H9 (cell line): ENCODE results near the gene WBP1L. TPM values are rescaled to one million over a fixed set of nuclear protein-coding genes. Genes with fewer than 3 reads are reported as not detected.
A peak's percentile ranks its signal among the peaks of the same experiment; 100 is the strongest.

Experiments used
- DNase-seq: peaks from one replicate; pipeline ENCODE4 v3.0.0-alpha.2; 2017
- H2AFZ ChIP-seq: one replicate; pipeline ENCODE4 v1.6.1; 2013; ENCODE audit warnings: mild to moderate bottlenecking, low read length, control low read depth, moderate library complexity
- H2AK5ac ChIP-seq: 2 replicates; pipeline ENCODE4 v1.6.1; 2013; ENCODE audit warnings: low read length, control low read depth, mixed read lengths; ENCODE audit not compliant: insufficient read length
- H2BK120ac ChIP-seq: one replicate; pipeline ENCODE4 v1.6.1; 2013; ENCODE audit warnings: low read depth, mild to moderate bottlenecking, low read length, control low read depth, inconsistent platforms; ENCODE audit not compliant: poor library complexity, severe bottlenecking
- H2BK12ac ChIP-seq: 2 replicates; pipeline ENCODE4 v1.6.1; 2013; ENCODE audit warnings: low read length, control low read depth, mixed read lengths, low read depth; ENCODE audit not compliant: insufficient read length
- H2BK15ac ChIP-seq: 2 replicates; pipeline ENCODE4 v1.6.1; 2013; ENCODE audit warnings: low read depth, low read length, control low read depth
- H2BK20ac ChIP-seq: one replicate; pipeline ENCODE4 v1.6.1; 2013; ENCODE audit warnings: low read depth, mild to moderate bottlenecking, low read length, control low read depth, inconsistent platforms; ENCODE audit not compliant: poor library complexity, severe bottlenecking
- H2BK5ac ChIP-seq: 2 replicates; pipeline ENCODE4 v1.6.1; 2013; ENCODE audit warnings: low read length, control low read depth, mixed read lengths; ENCODE audit not compliant: insufficient read length
- H3K14ac ChIP-seq: 2 replicates; pipeline ENCODE4 v1.6.1; 2013; ENCODE audit warnings: low read length, control low read depth; ENCODE audit not compliant: insufficient read depth
- H3K18ac ChIP-seq: 2 replicates; pipeline ENCODE4 v1.6.1; 2013; ENCODE audit warnings: low read depth, mild to moderate bottlenecking, mixed read lengths, low read length, control low read depth; ENCODE audit not compliant: insufficient read length
- H3K23ac ChIP-seq: 2 replicates; pipeline ENCODE4 v1.6.1; 2013; ENCODE audit warnings: low read length, control low read depth, mixed read lengths, low read depth; ENCODE audit not compliant: insufficient read length
- H3K23me2 ChIP-seq: 2 replicates; pipeline ENCODE4 v1.6.1; 2013; ENCODE audit warnings: low read depth, mild to moderate bottlenecking, mixed read lengths, low read length, control low read depth; ENCODE audit not compliant: insufficient read length, poor library complexity, severe bottlenecking
- H3K27ac ChIP-seq: 2 replicates; pipeline ENCODE4 v1.5.1; 2013; ENCODE audit warnings: low read length, control low read depth, mixed read lengths, low read depth; ENCODE audit not compliant: insufficient read length
- H3K27me3 ChIP-seq: 2 replicates; pipeline ENCODE4 v1.6.1; 2013; ENCODE audit warnings: low read length, control low read depth, inconsistent platforms; ENCODE audit not compliant: insufficient read depth
- H3K4ac ChIP-seq: 2 replicates; pipeline ENCODE4 v1.6.1; 2013; ENCODE audit warnings: low read depth, mild to moderate bottlenecking, control low read depth, inconsistent platforms, low read length, moderate library complexity
- H3K4me1 ChIP-seq: 2 replicates; pipeline ENCODE4 v1.6.1; 2013; ENCODE audit warnings: low read length, control low read depth, inconsistent platforms; ENCODE audit not compliant: insufficient read depth
- H3K4me2 ChIP-seq: 2 replicates; pipeline ENCODE4 v1.6.1; 2013; ENCODE audit warnings: low read length, control low read depth, mixed read lengths; ENCODE audit not compliant: insufficient read length, insufficient read depth
- H3K56ac ChIP-seq: 2 replicates; pipeline ENCODE4 v1.6.1; 2013; ENCODE audit warnings: low read depth, mild to moderate bottlenecking, mixed read lengths, low read length, control low read depth; ENCODE audit not compliant: insufficient read length
- H3K79me1 ChIP-seq: 2 replicates; pipeline ENCODE4 v1.6.1; 2013; ENCODE audit warnings: low read depth, mild to moderate bottlenecking, moderate library complexity, low read length, control low read depth, inconsistent platforms; ENCODE audit not compliant: insufficient read depth, poor library complexity, severe bottlenecking
- H3K79me2 ChIP-seq: 2 replicates; pipeline ENCODE4 v1.6.1; 2013; ENCODE audit warnings: low read length, control low read depth, inconsistent platforms; ENCODE audit not compliant: insufficient read depth
- H3K9ac ChIP-seq: 2 replicates; pipeline ENCODE4 v1.6.1; 2013; ENCODE audit warnings: low read length, control low read depth, mixed read lengths; ENCODE audit not compliant: insufficient read length; ENCODE audit errors: extremely low read depth
- H3K9me3 ChIP-seq: one replicate; pipeline ENCODE4 v1.6.1; 2013; ENCODE audit warnings: low read depth, low read length, inconsistent platforms; ENCODE audit not compliant: control insufficient read depth
- H3T11ph ChIP-seq: one replicate; pipeline ENCODE4 v1.6.1; 2013; ENCODE audit warnings: mild to moderate bottlenecking, low read length, control low read depth, inconsistent platforms
- H4K20me1 ChIP-seq: one replicate; pipeline ENCODE4 v1.6.1; 2013; ENCODE audit not compliant: control insufficient read depth, insufficient read length, insufficient read depth
- H4K5ac ChIP-seq: 2 replicates; pipeline ENCODE4 v1.6.1; 2013; ENCODE audit warnings: low read depth, mild to moderate bottlenecking, mixed read lengths, low read length, control low read depth; ENCODE audit not compliant: insufficient read length
- H4K8ac ChIP-seq: replicated peaks from 2 replicates; pipeline ENCODE4 v1.6.1; 2013; ENCODE audit warnings: low read length, control low read depth, mixed read lengths, low read depth; ENCODE audit not compliant: insufficient read length
- H4K91ac ChIP-seq: 2 replicates; pipeline ENCODE4 v1.6.1; 2013; ENCODE audit warnings: low read depth, mild to moderate bottlenecking, moderate library complexity, mixed read lengths, low read length, control low read depth; ENCODE audit not compliant: insufficient read length
- H3K27ac Mint-ChIP-seq, 3 experiments: 2 replicates in 2 of 3; 3 replicates in 1 of 3; pipeline ENCODE4 v1.8.0; 2020 to 2021; ENCODE audit warnings: mixed read lengths in 3 of 3, mild to moderate bottlenecking in 1 of 3, moderate library complexity in 1 of 3
- H3K27me3 Mint-ChIP-seq: 2 replicates; pipeline ENCODE4 v1.8.0; 2021; ENCODE audit warnings: low read depth, mild to moderate bottlenecking, moderate library complexity, mixed read lengths
- H3K36me3 Mint-ChIP-seq, 3 experiments: 2 replicates in 2 of 3; 3 replicates in 1 of 3; pipeline ENCODE4 v1.8.0; 2020 to 2021; ENCODE audit warnings: low read depth in 3 of 3, mixed read lengths in 3 of 3; ENCODE audit not compliant: insufficient read depth in 1 of 3
- H3K4me1 Mint-ChIP-seq, 2 experiments: 2 replicates each; pipeline ENCODE4 v1.8.0; 2020; ENCODE audit warnings: mixed read lengths in 2 of 2
- H3K4me3 Mint-ChIP-seq, 2 experiments: 2 replicates in 1 of 2; 3 replicates in 1 of 2; pipeline ENCODE4 v1.8.0; 2020 to 2021; ENCODE audit warnings: mild to moderate bottlenecking in 2 of 2, mixed read lengths in 2 of 2, moderate library complexity in 1 of 2
- H3K9me3 Mint-ChIP-seq, 2 experiments: 2 replicates in 1 of 2; 3 replicates in 1 of 2; pipeline ENCODE4 v1.8.0; 2020; ENCODE audit warnings: mild to moderate bottlenecking in 2 of 2, mixed read lengths in 2 of 2, moderate library complexity in 1 of 2
- CTCF ChIP-seq: fragments of 200-600 bp; sonication (generic); conservative IDR thresholded peaks from 3 replicates; pipeline ENCODE4 v1.8.0; 2021; ENCODE audit warnings: antibody characterized with exemption, mild to moderate bottlenecking
- WGBS: extraction: QIAGEN DNeasy Blood & Tissue Kit; methylation state at CpG from one replicate; pipeline ENCODE4 v1.1.7; 2013; ENCODE audit warnings: missing lambda C conversion rate, low lambda C conversion rate, mixed read lengths; ENCODE audit not compliant: insufficient read length; ENCODE audit errors: extremely low coverage; 5-methylcytosine and 5-hydroxymethylcytosine counted together
- total RNA-seq: library from RNA; stranded (reverse); gene quantifications from 2 replicates; pipeline ENCODE4 v1.2.1, GENCODE V29; 2021

WBP1L gene
- total RNA-seq, 1 experiment from 2014 or later = 23.8 TPM

- no peak overlapping the region for H2BK20ac ChIP-seq
- H3K4me1 ChIP-seq = peaks cover 8% of the 10 kb centered on the region; the same call in 1 of the 2 replicates
- peak overlapping the region; percentile 23 for H3K4me2 ChIP-seq
- no peak overlapping the region for H3K14ac ChIP-seq
- peak overlapping the region; percentile 53 to 69 (median 62); a peak in 4 of 7 replicates for H3K27ac Mint-ChIP-seq
- no peak overlapping the region for H4K5ac ChIP-seq
- TF ChIP-seq CTCF = no peak
- H3K9me3 ChIP-seq = no peaks in the 10 kb centered on the region
- peaks cover 39 to 52% of the 10 kb centered on the region in 2 experiments for H3K4me1 Mint-ChIP-seq
- no peak overlapping the region for H4K91ac ChIP-seq
- H4K8ac ChIP-seq = no peak overlapping the region
- H3K79me2 ChIP-seq = peaks cover 2% of the 10 kb centered on the region; the same call in 1 of the 2 replicates
- H3K56ac ChIP-seq = no peak overlapping the region
- H2BK120ac ChIP-seq = no peak overlapping the region
- WGBS = no CpG with 5 or more reads among the region's 3 CpGs
- no peaks in the 10 kb centered on the region for H3K79me1 ChIP-seq
- H3K9ac ChIP-seq = no peak overlapping the region
- no peak overlapping the region for H3T11ph ChIP-seq
- H2BK12ac ChIP-seq = no peak overlapping the region
- no peak overlapping the region for H2AK5ac ChIP-seq
- H3K23me2 ChIP-seq = peaks cover 9% of the 10 kb centered on the region
- H4K20me1 ChIP-seq = no peaks in the 10 kb centered on the region
- no peak overlapping the region for H2BK15ac ChIP-seq
- H3K36me3 Mint-ChIP-seq = peaks cover 11 to 40% (median 22%) of the 10 kb centered on the region in 3 experiments; a peak in 6 of 7 replicates
- no peak overlapping the region for H3K23ac ChIP-seq
- H3K4me3 Mint-ChIP-seq = peak overlapping the region; percentile 2 to 27; a peak in 2 of 5 replicates
- peak; percentile 54 for DNase-seq
- no peaks in the 10 kb centered on the region for H3K9me3 Mint-ChIP-seq
- H3K18ac ChIP-seq = no peak overlapping the region
- H2BK5ac ChIP-seq = no peak overlapping the region
- no peaks in the 10 kb centered on the region for H3K27me3 Mint-ChIP-seq
- H3K27me3 ChIP-seq = no peaks in the 10 kb centered on the region
- no peak overlapping the region for H2AFZ ChIP-seq
- no peak overlapping the region for H3K27ac ChIP-seq
- H3K4ac ChIP-seq = no peak overlapping the region
Measured at GRCh38 chr10:102718220-102718619, 25.5 kb upstream of the WBP1L start.
